ENCODE data around the gene PDZD2. TPM values are rescaled to one million over a fixed set of nuclear protein-coding genes. Genes with fewer than 3 reads are reported as not detected.

The PDZD2 gene
- total RNA-seq, 1 experiment from 2014 or later, result 0.37 TPM

- Histone ChIP-seq H3K9ac (ENCODE audit: low read length) (no peak overlapping the region), H3K9me3 (ENCODE audit: control insufficient read depth in 1 of 2, insufficient read depth in 1 of 2, low read depth in 1 of 2, low read length in 2 of 2) (no peaks in the 10 kb centered on the region), H4K20me1 (ENCODE audit: insufficient read depth) (no peaks in the 10 kb centered on the region), H3K9me2 (ENCODE audit: insufficient read depth) (no peaks in the 10 kb centered on the region; the same call in 1 of the 2 replicates), H3K4me1 (ENCODE audit: control insufficient read depth in 1 of 2, insufficient read depth in 2 of 2, low read length in 2 of 2) (no peaks in the 10 kb centered on the region), H3K4me2 (ENCODE audit: low read length) (no peak overlapping the region), H3K4me3 (replicated peaks in 1 of 2; ENCODE audit: low read depth in 1 of 2, low read length in 2 of 2) (no peak overlapping the region), H3K27me3 (ENCODE audit: insufficient read depth, low read length) (no peaks in the 10 kb centered on the region), H3K27ac (ENCODE audit: low read depth, low read length) (no peak overlapping the region), H3K79me2 (ENCODE audit: insufficient read depth, low read length) (no peaks in the 10 kb centered on the region), H3K36me3 (ENCODE audit: control insufficient read depth in 1 of 2, insufficient read depth in 2 of 2, low read length in 2 of 2) (no peaks in the 10 kb centered on the region), H2AFZ (ENCODE audit: low read depth, low read length, poor library complexity, severe bottlenecking) (no peak overlapping the region)
- DNase-seq (ENCODE audit: low read depth, low spot score) (no peak), ATAC-seq (no peak)
- intact Hi-C loops (cut with micrococcal nuclease), result no loop called here
- ChIA-PET POLR2A (no interaction called here), RAD21 (ENCODE audit: low non-redundant PET in 1 of 2, low total read pairs in 2 of 2, uncharacterized antibody in 2 of 2, unreplicated experiment in 2 of 2) (no interaction called here), CTCF (no interaction called here)
- no TSS peak for BruUV-seq (replicated peaks)
- TF ChIP-seq SRF (IDR thresholded peaks at IDR 0.05; ENCODE audit: low read depth), result no peak
- TF ChIP-seq REST (IDR thresholded peaks at IDR 0.05; ENCODE audit: low read depth), result no peak
Measured at GRCh38 chr5:31720811-31721345, 81.9 kb downstream of the PDZD2 start.

GRCh38 chr5:31722111-31722510 is 83.2 kb downstream of the PDZD2 start:
- H3K79me2 ChIP-seq (ENCODE audit: insufficient read depth, low read length), result no peaks in the 10 kb centered on the region
- no peaks in the 10 kb centered on the region for H3K27me3 ChIP-seq (ENCODE audit: insufficient read depth, low read length)
- ChIA-PET CTCF (no interaction called here), RAD21 (ENCODE audit: low non-redundant PET in 1 of 2, low total read pairs in 2 of 2, uncharacterized antibody in 2 of 2, unreplicated experiment in 2 of 2) (no interaction called here), POLR2A (no interaction called here)
- H3K4me2 ChIP-seq (ENCODE audit: low read length), result no peak overlapping the region
- no peak overlapping the region for H3K4me3 ChIP-seq (replicated peaks in 1 of 2; ENCODE audit: low read depth in 1 of 2, low read length in 2 of 2)
- no peak overlapping the region for H3K9ac ChIP-seq (ENCODE audit: low read length)
- H4K20me1 ChIP-seq (ENCODE audit: insufficient read depth), result no peaks in the 10 kb centered on the region
- no peak for DNase-seq (ENCODE audit: low read depth, low spot score)
- no peaks in the 10 kb centered on the region for H3K9me3 ChIP-seq (ENCODE audit: control insufficient read depth in 1 of 2, insufficient read depth in 1 of 2, low read depth in 1 of 2, low read length in 2 of 2)
- H3K9me2 ChIP-seq (ENCODE audit: insufficient read depth), result no peaks in the 10 kb centered on the region; the same call in 1 of the 2 replicates
- H3K27ac ChIP-seq (ENCODE audit: low read depth, low read length), result no peak overlapping the region
- intact Hi-C loops (cut with micrococcal nuclease), result no loop called here
- no peaks in the 10 kb centered on the region for H3K4me1 ChIP-seq (ENCODE audit: control insufficient read depth in 1 of 2, insufficient read depth in 2 of 2, low read length in 2 of 2)
- no TSS peak for BruUV-seq (replicated peaks)
- no peak for ATAC-seq
- H2AFZ ChIP-seq (ENCODE audit: low read depth, low read length, poor library complexity, severe bottlenecking), result no peak overlapping the region
- H3K36me3 ChIP-seq (ENCODE audit: control insufficient read depth in 1 of 2, insufficient read depth in 2 of 2, low read length in 2 of 2), result no peaks in the 10 kb centered on the region
- TF ChIP-seq POLR2A (IDR thresholded peaks at IDR 0.05; ENCODE audit: borderline replicate concordance, extremely low read depth, insufficient read depth, insufficient read length) (no peak), CEBPB (IDR thresholded peaks at IDR 0.05; ENCODE audit: low read depth) (no peak), ZFX (IDR thresholded peaks at IDR 0.05) (no peak), SIN3A (IDR thresholded peaks at IDR 0.05; ENCODE audit: low read depth) (no peak), JUND (IDR thresholded peaks at IDR 0.05) (no peak), CTCF (IDR thresholded peaks at IDR 0.05 in 2 of 3, conservative IDR thresholded peaks at IDR 0.05 in 1 of 3; ENCODE audit: borderline replicate concordance in 1 of 3, insufficient read depth in 1 of 3, low read depth in 2 of 3, low read length in 2 of 3) (no peak), REST (IDR thresholded peaks at IDR 0.05; ENCODE audit: low read depth) (no peak), TCF7L2 (IDR thresholded peaks at IDR 0.05; ENCODE audit: borderline replicate concordance, extremely low read depth, insufficient read depth, insufficient read length) (no peak), EGR1 (IDR thresholded peaks at IDR 0.05; ENCODE audit: low read depth) (no peak), EZH2 (IDR thresholded peaks at IDR 0.05) (no peak), EZH2phosphoT487 (IDR thresholded peaks at IDR 0.05; ENCODE audit: borderline replicate concordance) (no peak), SRF (IDR thresholded peaks at IDR 0.05; ENCODE audit: low read depth) (no peak)
